ENCODE measurements around the gene SLC2A14.

The SLC2A14 gene

GRCh38 chr12:7782055-7782454 lies 90.7 kb downstream of the SLC2A14 start:
- no peaks in the 10 kb centered on the region for H3K9me3 ChIP-seq (ENCODE audit: insufficient read depth, low read depth, low read length)
- H3F3A ChIP-seq (ENCODE audit: low read depth) = no peaks in the 10 kb centered on the region
- no peaks in the 10 kb centered on the region for H3K36me3 ChIP-seq (ENCODE audit: insufficient read depth, low read length)
- H3K4me1 ChIP-seq (ENCODE audit: insufficient read depth, low read length, poor library complexity, severe bottlenecking) = no peaks in the 10 kb centered on the region
- H2AFZ ChIP-seq (ENCODE audit: low read length) = no peak overlapping the region
- H3K27me3 ChIP-seq (ENCODE audit: insufficient read depth, low read length, poor library complexity, severe bottlenecking) = no peaks in the 10 kb centered on the region
- no peaks in the 10 kb centered on the region for H4K20me1 ChIP-seq (ENCODE audit: insufficient read depth, low read length, poor library complexity, severe bottlenecking)
- TF ChIP-seq CTCF (conservative IDR thresholded peaks at IDR 0.05; ENCODE audit: low read length) = no peak
- no peak for TF ChIP-seq EZH2phosphoT487 (IDR thresholded peaks at IDR 0.05; ENCODE audit: borderline replicate concordance)
- no peaks in the 10 kb centered on the region for H3K79me2 ChIP-seq (ENCODE audit: insufficient read depth, low read length)
- H3K9me2 ChIP-seq (replicated peaks; ENCODE audit: low read depth, low read length) = no peaks in the 10 kb centered on the region
- no peak overlapping the region for H3K4me2 ChIP-seq (ENCODE audit: low read depth, low read length, poor library complexity, severe bottlenecking)
- H3K9ac ChIP-seq (ENCODE audit: low read depth, low read length, poor library complexity, severe bottlenecking) = no peak overlapping the region
- H3K4me3 ChIP-seq (ENCODE audit: low read length, poor library complexity, severe bottlenecking) = no peak overlapping the region

DNA sequence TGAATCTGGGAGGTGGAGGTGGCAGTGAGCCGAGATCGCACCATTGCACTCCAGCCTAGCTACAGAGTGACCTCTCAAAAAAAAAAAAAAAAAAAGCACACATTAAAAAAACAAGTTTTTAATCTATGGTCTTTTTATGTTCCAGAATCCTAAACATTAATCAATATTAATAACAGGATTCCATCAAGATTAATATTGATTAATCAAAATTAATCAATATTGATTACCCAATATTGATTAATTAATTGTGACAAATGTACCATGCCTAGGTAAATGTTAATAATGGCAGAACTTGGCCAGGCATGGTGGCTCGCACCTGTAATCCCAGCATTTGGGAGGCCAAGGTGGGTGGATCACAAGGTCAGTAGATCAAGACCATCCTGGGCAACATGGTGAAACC lies 91.4 kb downstream of the SLC2A14 start:
- H3K4me2 ChIP-seq (ENCODE audit: low read depth, low read length, poor library complexity, severe bottlenecking) = no peak overlapping the region
- no peaks in the 10 kb centered on the region for H3K36me3 ChIP-seq (ENCODE audit: insufficient read depth, low read length)
- no peak overlapping the region for H3K9ac ChIP-seq (ENCODE audit: low read depth, low read length, poor library complexity, severe bottlenecking)
- H3K27me3 ChIP-seq (ENCODE audit: insufficient read depth, low read length, poor library complexity, severe bottlenecking) = no peaks in the 10 kb centered on the region
- no peaks in the 10 kb centered on the region for H3K4me1 ChIP-seq (ENCODE audit: insufficient read depth, low read length, poor library complexity, severe bottlenecking)
- H3F3A ChIP-seq (ENCODE audit: low read depth) = no peaks in the 10 kb centered on the region
- H3K9me3 ChIP-seq (ENCODE audit: insufficient read depth, low read depth, low read length) = no peaks in the 10 kb centered on the region
- H3K79me2 ChIP-seq (ENCODE audit: insufficient read depth, low read length) = no peaks in the 10 kb centered on the region
- no peak overlapping the region for H3K4me3 ChIP-seq (ENCODE audit: low read length, poor library complexity, severe bottlenecking)
- no peak overlapping the region for H2AFZ ChIP-seq (ENCODE audit: low read length)
- TF ChIP-seq EZH2phosphoT487 (IDR thresholded peaks at IDR 0.05; ENCODE audit: borderline replicate concordance) (no peak), CTCF (conservative IDR thresholded peaks at IDR 0.05; ENCODE audit: low read length) (no peak)
- no peaks in the 10 kb centered on the region for H3K9me2 ChIP-seq (replicated peaks; ENCODE audit: low read depth, low read length)
- H4K20me1 ChIP-seq (ENCODE audit: insufficient read depth, low read length, poor library complexity, severe bottlenecking) = no peaks in the 10 kb centered on the region

DNA sequence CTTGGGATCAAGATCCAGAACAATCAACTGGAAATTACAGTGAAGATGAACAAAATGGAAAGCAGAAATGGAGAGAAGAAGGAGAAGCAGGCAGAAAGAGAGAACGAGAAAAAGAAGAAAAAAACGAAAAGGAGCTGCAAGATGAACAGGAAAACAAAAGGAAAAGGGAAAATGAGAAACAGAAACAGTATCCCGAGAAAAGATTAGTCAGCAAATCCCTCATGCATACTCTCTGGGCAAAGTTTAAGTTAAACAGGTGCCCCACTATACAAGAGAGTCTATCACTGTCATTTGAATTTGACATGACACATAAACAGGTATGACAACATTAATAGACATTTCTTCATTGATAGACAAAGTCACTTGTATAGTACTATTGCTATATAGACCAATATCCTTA lies 102.7 kb downstream of the SLC2A14 start:
- Histone ChIP-seq H3K79me2 (ENCODE audit: insufficient read depth, low read length) (no peaks in the 10 kb centered on the region), H3K9me3 (ENCODE audit: insufficient read depth, low read depth, low read length) (no peaks in the 10 kb centered on the region), H3K9ac (ENCODE audit: low read depth, low read length, poor library complexity, severe bottlenecking) (no peak overlapping the region), H3K36me3 (ENCODE audit: insufficient read depth, low read length) (no peaks in the 10 kb centered on the region), H3K27me3 (ENCODE audit: insufficient read depth, low read length, poor library complexity, severe bottlenecking) (no peaks in the 10 kb centered on the region), H3K4me2 (ENCODE audit: low read depth, low read length, poor library complexity, severe bottlenecking) (no peak overlapping the region), H2AFZ (ENCODE audit: low read length) (no peak overlapping the region), H4K20me1 (ENCODE audit: insufficient read depth, low read length, poor library complexity, severe bottlenecking) (no peaks in the 10 kb centered on the region), H3K9me2 (replicated peaks; ENCODE audit: low read depth, low read length) (no peaks in the 10 kb centered on the region), H3K4me3 (ENCODE audit: low read length, poor library complexity, severe bottlenecking) (no peak overlapping the region), H3K4me1 (ENCODE audit: insufficient read depth, low read length, poor library complexity, severe bottlenecking) (no peaks in the 10 kb centered on the region), H3F3A (ENCODE audit: low read depth) (no peaks in the 10 kb centered on the region)
- TF ChIP-seq CTCF (conservative IDR thresholded peaks at IDR 0.05; ENCODE audit: low read length) (no peak), EZH2phosphoT487 (IDR thresholded peaks at IDR 0.05; ENCODE audit: borderline replicate concordance) (no peak)

All from Loucy (cell line).